Epithelial cell of prostate (primary cell): ENCODE measurements around the gene GPSM1.
"Not testable (repeated sequence)": the region's sequence is repeated elsewhere in the genome, so short reads cannot be mapped to it uniquely, and the experiment has no call there.

Source experiments
- DNase-seq: peaks from one replicate; pipeline ENCODE4 v3.0.0-alpha.2; 2011; ENCODE audit warnings: low read depth, low spot score
- H3K27ac ChIP-seq: fragments of 450-650 bp; 2 replicates; pipeline ENCODE4 v1.5.1; 2017; ENCODE audit warnings: mild to moderate bottlenecking

GPSM1 gene

DNA sequence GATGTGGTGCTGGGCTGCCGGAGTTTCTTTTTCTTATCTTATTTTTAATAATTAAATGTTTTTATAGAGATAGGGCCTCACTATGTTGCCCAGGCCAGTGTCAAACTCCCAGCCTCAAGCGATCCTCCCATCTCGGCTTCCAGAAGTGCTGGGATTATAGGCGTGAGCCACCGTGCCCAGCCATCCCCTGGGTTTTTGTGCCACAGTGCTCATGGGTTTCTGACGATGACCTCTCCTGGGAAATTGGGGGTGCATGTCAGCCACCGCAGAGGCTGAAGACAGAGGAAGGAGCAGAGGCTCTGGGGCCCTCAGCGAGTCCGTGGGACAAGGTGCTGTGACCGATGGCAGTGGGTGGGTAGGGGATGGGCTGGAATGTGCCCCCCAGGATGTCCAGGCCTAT lies 14.4 kb downstream of the GPSM1 start:
- H3K27ac ChIP-seq, result no peak overlapping the region

DNA sequence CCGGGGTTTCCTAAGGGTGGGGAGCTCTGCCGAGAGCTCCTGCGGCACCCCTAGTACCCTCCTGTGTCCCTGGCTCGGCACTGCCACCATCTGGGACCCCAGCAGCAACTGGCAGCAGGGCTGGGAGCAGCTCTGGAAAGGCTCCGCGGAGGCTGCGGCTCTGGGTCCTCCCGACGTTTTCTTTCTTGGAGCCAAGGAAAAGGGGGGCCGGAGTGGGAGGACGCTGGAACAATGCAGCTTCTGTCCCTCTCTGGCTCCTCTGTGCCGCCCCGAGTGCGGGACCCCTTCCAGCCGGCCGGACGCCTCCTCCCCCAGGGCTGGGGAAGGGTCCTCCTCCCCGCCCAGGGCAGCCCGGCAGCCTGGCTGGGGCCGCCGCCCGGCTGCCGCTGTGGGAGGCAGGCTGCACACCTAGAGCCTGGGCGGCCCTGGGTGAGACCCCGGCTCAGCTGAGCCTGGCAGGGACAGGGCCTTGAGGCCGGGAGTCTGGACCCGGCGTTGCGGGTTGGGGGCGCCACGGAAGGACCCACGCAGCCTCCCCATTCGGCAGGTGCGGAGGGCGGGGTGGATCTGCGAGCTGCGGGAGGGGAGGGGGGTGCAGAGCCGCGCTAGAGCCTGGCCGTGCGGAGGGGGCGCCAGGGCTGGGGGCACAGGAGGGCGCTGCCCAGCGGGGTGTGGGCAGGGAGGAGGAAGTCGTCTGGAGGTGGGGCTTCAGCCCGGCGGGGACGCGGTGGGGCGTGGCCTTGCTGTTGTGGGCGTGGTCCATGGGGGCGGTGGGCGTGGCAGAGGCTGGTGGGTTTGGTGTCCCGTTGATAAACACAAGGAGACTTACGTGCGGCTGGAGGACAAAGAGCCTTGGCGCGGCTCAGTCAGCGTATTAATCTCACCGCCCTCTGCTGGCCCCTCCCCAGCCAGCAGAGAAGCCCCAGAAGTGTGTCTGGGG lies 15.1 kb downstream of the GPSM1 start:
- no peak for DNase-seq
- H3K27ac ChIP-seq, result no peak overlapping the region

More for the DNA sequence above, 14.4 kb downstream of the GPSM1 start:
- no peak for DNase-seq

DNA sequence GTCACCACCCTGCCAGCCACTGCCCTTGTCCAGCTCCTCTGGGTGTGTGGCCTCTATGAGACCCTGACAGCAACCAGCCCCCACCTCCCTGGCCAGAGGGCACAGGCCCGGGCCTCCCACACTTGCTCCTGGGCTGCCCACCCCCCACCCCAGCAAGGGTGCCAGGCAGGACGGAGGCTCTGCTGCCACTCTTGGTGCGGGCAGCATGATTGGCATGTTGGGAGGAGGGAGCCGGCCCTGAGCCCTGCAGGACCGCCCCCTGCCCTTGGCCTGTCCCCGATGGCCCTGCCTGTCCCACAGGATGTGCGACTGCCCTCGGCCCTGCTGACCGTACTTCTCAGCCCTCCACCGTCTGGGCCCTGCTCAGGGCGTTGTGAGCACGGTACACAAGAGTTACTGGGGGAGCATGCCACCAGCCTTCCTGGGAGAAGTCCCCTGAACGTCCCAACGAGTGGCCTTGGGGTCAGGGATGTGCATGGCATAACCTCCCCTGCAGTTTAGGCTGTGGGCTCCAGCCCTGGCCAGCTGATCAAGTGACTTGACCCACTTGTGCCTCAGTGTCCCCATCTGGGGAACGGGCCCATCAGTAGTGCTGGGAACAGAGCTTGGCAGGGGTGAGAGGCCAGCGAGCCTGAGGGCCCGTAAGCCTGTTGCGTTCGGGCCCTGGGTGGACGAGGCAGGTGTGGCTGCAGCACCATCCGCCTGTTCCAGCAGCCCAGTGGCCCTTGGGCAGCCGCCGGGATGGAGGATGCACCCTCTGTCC lies 16.0 kb downstream of the GPSM1 start:
- DNase-seq, result no peak
- no peak overlapping the region for H3K27ac ChIP-seq

DNA sequence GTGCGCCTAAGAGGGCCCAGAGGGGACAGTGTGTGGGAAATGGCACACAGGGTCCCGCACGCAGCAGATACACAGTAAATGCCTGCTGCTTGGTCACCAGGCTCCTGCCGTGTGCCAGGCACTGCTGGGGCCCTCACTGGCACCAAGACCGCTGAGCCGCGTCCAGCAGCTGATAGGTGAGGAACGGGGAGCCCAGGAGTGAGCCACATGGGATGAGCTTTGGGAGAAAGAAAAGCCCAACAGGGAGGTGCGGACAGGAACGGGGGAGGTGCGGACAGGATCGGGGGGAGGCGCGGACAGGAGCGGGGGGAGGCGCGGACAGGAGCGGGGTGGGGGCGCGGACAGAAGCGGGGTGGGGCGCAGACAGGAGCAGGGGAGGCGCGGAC lies 16.5 kb downstream of the GPSM1 start:
- no peak overlapping the region for H3K27ac ChIP-seq
- no peak for DNase-seq

DNA sequence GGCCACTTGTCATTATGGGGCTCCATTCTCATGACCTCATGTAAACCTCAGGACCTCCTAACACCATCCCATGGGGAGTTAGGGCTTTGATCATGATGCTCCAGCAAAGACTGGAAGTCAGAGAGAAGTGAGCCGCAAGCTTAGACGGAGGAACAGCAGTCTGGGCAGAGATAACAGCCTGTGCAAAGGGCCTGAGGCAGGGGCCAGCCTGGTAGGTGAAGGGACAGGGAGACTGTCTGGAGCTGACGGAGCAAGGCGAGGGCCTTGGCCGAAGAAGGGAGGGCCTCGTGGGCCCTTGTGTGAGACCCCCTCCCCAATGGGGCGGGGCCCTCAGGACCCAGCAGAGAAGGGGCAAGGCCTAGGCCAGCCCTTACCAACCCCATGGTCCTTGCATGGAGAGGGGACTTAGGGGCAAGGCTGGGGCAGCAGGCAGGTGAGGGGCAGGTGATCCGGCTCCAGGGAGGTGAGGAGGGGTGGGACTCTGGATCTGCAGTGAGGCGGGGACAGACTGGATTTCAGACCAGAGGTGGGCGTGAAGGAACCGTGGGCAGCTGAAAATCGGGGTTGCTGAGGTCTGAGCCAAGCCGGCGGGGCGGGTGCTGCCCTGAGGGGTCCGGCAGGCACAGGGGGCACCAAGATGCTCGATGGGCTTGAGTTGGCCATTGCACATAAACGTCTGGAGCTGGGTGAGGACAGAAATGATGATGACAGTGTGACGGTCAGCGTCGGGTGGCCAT lies 17.4 kb downstream of the GPSM1 start:
- DNase-seq, result no peak
- H3K27ac ChIP-seq, result no peak overlapping the region

DNA sequence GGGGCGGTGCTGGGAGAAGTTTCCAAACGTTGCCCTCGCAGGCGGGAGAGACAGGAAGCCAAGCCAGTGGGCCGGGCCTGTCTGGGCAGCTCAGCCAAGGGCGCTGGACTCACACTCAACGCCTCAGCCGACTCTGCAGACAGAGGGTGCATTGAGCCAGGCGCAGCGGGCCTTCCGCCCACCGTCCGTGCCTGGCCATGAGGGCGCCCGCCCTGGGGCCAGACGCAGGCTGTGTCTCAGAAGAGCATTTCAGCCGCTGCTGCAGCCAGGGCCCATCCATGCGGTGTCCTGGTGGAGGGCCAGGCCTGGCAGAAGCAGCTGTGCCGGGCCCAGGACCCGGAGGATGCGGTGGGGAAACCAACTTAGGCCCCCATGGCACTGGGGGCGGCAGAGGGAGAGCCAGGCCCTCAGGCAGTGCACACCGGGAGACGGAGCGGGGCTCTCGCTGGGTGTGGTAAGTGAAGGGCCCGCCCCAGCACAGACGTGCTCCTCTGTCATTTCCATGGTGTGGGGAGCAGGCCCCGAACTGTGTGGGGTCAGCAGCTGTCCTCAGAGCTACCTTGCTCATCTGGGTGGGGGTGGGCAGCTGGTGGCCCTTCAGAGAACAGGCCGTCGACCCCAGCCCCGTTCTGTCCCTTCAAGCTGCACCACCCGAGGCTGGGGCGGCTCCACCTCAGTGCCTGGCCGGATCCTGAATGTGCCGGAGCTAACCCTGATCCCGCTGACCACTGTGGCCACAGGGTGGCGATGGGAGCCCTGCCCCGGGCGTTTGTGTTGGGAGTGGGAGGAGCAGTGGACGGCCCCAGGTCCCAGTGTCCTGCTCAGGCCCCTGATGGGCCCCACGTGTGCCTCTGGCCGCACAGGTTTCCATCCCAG lies 18.2 kb downstream of the GPSM1 start:
- DNase-seq, result no peak
- no peak overlapping the region for H3K27ac ChIP-seq

DNA sequence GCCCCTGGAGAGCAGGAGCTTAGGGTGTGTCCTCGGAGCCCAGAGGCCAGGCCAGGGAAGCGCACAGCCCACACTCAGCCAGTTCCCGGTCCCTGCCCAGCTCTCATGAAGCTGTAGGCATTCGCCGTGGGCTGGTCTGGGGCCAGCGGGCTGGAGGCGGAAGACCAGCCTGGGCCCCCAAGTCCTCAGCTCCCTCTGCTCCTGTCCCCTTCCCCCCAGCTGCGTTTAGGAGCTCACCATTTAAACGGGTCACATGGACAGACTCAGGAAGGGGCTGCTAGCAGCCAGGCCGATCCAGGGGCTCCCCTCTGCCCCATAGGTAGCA lies 18.8 kb downstream of the GPSM1 start:
- no peak overlapping the region for H3K27ac ChIP-seq
- no peak for DNase-seq

DNA sequence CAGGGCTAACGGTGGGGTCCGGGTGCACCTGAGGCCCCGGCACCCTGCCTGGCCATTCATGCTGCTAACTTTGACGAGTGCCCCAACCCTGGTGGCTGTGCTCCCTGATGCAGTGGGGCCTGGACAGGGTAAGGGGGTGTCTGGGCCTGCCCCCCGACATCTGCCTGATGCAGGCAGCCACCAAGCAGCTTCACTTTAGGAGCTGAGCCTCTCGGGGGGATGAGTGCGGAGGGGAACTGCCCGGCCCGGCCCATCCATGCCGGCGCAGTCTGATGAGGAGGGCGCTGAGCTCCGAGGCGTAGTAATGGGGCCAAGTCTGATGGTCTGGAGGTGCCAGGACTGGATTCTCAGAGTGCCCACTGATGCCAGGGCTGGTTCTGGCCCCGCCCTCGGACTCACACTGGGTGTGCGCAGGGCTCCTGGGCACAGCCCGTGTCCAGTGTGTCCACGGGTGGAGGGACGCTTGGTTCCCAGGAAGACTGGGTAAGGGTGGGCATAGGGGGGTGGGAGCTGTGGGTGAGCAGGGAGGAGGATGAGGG lies 19.7 kb downstream of the GPSM1 start:
- H3K27ac ChIP-seq, result no peak overlapping the region
- no peak for DNase-seq

DNA sequence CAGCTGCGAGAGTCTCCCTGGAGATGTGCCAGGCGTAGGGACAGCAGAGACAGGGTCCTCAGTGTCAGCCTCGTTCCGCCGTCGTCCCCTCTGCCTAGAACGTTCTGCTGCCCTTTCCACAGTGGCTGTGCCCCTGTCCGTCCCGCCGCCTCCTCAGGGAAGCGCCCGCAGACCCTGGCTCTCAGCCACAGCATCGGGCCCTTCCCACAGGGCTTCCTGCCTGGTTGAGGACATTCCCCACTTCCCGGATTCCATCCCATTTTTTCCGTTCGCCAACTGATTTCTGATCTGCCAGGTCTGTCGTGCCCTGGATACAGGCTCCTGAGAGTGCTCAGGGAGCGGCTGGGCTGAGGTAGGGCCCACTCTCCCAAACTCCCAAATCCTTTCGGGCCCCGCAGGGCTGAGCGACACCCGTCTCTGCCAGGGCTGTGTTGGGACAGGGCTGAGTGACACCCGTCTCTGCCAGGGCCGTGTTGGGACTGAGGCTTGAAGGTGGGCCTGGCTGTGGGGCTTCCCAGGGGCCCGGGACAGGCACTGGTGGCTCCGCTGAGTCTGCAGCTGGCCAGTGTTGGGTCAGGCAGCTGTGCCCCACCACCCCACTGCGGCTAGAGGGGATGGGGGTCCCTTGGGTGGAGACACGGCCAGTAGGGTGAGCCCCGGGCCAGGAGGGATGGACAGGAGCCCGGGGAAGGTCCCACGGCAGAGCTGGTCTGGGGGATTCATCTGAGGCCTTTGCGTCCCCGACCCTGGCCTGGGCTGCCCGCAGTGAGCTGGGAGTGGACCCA lies 20.3 kb downstream of the GPSM1 start:
- H3K27ac ChIP-seq, result no peak overlapping the region
- no peak for DNase-seq

DNA sequence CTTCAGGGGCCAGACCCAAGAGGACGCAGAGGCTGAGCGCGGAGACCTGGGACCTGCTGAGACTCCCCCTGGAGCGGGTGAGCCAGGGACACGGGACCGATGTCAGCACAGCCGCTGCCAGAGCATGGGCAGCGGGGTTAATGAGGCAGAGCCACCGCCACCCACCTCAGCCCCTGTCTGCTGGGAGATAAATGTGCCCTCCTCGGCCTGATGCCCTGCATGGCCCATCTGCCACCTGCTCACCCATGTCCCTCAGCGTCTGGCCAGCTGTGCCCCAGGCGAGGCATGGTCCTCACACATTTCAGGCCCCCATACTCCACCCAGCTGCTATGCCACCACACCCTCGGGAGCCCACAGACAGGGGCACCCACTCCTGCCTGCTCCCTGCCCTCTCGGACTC lies 21.4 kb downstream of the GPSM1 start:
- DNase-seq, result no peak
- no peak overlapping the region for H3K27ac ChIP-seq

DNA sequence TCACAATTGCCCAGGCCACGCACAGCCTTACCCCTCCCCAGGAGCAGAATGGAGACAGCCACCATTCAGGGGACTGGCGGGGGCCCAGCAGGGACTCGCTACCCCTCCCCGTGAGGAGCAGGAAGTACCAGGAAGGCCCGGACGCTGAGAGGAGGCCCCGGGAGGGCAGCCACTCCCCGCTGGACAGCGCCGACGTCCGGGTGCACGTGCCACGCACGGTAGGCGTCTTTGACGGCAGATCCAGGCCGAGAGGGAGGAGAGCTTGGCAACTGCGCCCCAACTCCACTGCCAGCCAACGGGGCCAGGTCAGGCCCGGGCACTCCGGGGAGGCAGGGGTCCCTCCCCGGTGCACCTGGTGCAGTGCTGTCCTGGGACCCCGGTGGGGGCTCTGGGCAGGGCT lies 22.2 kb downstream of the GPSM1 start:
- DNase-seq, result no peak
- H3K27ac ChIP-seq, result no peak overlapping the region

DNA sequence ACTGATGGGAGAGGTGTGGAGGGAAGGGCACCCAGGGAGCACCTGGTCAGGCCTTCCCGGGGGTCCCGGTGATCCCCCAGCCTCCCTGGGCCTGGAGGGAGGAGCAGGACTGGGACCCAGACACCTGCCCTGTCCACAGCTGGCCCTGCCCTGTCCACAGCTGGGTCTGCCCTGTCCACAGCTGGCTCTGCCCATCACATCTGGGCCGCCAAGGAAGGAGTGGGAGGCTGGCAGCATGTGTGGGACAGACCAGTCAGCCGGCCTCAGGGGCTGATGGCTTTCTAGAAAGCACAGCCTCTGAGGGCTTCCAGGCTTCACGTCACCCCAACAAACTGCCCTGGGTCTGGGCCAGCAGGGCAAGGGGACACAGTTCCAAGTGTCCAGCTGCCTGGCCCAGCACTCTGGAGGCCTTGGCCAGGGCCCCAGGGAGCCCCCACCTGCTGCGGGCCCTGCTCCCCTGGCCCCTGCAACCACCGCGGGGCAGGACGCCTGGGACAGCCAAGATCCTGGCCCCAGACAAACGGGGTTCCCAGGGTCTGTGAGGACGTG lies 24.0 kb downstream of the GPSM1 start:
- H3K27ac ChIP-seq, result no peak overlapping the region
- DNase-seq, result no peak

DNA sequence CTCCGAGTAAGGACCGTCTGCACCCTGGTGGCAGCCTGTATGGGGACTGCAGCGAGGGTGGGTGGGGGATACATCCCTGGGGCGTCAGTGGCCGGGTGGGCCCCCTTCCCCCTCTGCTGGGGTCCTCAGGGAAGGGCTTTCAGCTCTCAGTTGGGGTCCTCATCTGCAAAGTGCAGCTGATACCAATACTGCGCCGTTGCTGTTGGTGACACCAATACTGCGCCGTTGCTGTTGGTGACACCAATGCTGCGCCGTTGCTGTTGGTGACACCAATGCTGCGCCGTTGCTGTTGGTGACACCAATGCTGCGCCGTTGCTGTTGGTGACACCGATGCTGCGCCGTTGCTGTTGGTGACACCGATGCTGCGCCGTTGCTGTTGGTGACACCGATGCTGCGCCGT lies 24.5 kb downstream of the GPSM1 start:
- not testable (repeated sequence) for H3K27ac ChIP-seq, DNase-seq

DNA sequence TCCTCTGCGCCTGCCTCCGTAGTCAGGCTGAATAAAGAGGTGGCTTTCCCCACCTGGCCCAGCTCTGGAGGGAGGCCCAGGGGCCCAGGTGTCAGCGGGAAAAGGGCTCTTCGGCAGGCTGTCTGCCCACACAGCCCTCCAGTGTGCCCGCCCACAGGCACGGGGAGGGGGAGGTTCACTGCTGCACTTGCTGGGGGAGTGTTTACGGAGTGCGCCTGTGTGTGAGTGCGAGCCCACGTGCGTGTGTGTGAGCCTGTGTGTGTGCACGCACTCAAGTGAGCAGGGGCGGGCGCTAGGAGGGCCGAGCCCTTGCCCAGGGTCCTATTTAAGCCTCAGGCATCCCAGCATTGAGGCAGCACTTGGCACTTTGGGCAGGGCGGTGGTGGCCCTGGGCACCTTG lies 25.3 kb downstream of the GPSM1 start:
- no peak for DNase-seq

DNA sequence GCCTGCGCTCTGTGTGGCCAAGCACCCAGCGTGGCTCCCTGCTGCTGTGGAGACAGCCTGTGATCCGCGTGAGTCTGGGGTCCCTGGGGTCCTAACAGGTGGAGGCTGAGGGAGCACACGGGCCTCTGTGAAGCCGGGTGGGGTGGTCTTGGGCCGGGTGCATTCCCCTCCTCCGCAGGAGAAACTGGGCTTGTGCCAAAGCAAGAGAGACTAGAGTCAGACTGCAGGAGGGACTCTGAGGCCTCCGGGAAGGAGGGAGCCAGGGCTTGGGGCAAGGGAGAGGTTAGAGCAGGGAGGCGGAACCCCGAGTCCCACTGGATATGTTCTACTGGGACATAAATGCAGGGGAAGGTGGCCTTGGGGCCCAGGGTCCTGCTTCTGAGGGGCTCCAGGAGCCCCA lies 25.7 kb downstream of the GPSM1 start:
- DNase-seq, result no peak
- H3K27ac ChIP-seq, result no peak overlapping the region

More for the DNA sequence above, 25.3 kb downstream of the GPSM1 start:
- no peak overlapping the region for H3K27ac ChIP-seq

DNA sequence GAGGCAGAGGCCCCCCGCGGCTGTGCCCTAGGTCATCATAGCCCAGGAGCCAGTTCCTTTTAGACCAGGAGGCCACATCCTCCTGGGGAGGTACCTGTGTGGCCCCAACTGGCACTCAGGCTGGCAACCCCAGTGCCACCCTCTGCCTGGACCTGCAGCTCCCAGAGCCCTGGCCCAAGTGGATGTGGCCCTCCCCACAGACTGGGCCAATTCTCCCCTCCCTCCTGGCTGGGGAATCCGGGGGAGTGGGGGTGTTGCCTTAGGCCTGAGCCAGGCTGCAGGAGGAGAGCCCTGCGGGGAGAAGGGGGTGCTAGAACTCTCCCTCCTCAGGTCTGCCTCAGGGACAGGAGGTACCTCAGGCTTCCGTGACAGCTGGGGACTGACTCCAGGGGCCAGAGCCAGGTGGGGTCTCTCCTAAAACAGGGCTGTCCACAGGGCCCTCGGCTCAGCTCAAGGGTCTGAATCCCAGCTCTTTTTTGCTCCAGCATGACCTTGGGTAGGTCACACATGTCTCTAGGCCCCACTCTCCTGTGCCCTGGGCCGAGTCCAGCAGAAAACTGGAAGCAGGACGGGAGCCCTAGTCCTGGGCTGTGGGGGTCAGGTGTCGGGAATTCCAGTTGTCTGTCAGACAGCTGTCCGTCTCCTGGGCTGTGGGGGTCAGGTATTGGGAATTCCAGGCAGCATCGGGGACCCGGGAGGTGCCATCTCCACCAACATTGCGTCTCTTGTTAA lies 26.6 kb downstream of the GPSM1 start:
- no peak for DNase-seq
- H3K27ac ChIP-seq, result no peak overlapping the region

DNA sequence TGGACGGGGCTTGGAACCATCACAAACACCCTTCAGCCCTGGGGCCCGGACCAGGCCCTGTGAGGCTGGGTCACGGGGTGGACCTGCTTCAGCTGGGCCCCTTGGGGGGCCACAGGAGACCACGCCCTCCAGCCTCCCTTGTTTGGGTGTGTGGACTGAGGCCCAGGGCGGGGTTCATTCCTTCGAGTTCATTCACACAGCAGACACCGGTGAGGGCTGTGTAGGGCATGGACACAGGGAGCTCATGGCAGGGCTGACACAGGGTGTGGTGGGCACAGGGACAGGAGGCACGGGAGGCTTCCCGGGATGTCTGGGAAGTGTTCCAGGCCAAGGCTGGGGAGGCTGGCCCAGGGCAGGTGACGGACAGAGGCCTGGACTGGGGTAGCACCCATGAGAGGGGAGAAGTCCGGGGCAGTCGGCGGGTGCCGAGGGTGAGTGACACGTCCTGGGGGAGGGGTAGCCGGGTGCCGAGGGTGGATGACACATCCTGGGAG lies 27.3 kb downstream of the GPSM1 start:
- no peak for DNase-seq
- no peak overlapping the region for H3K27ac ChIP-seq
